Activated CD8-positive, alpha-beta memory T cell treated with anti-CD3 and anti-CD28 coated beads, Interleukin-2, amount 10 ng/mL, durations not matched to agents 7 days and 5 days (primary cell): ENCODE results near the gene NUCB2. TPM values are rescaled to one million over a fixed set of nuclear protein-coding genes. Genes with fewer than 3 reads are reported as not detected.

ENCODE experiments used
- ATAC-seq: fragments of 150-1000 bp; cut with Tn5 transposase; one replicate; pipeline ENCODE4 v1.10.0; 2021; ENCODE audit warnings: moderate library complexity
- CTCF ChIA-PET: fragments of 350-600 bp; sonication (Branson Sonifier 250); formaldehyde crosslinking; loops from one replicate; lab custom pipeline; 2021; ENCODE audit warnings: antibody characterized with exemption; lab: Charles Lee
- DNase-seq: peaks from one replicate; pipeline ENCODE4 v3.0.0-alpha.2; 2020
- H3K27ac Mint-ChIP-seq: one replicate; pipeline ENCODE4 v1.8.0; 2021; ENCODE audit warnings: mild to moderate bottlenecking, mixed read lengths
- H3K27me3 Mint-ChIP-seq: one replicate; pipeline ENCODE4 v1.8.0; 2021; ENCODE audit warnings: mixed read lengths
- H3K36me3 Mint-ChIP-seq: one replicate; pipeline ENCODE4 v1.8.0; 2021; ENCODE audit warnings: mild to moderate bottlenecking, mixed read lengths
- H3K4me1 Mint-ChIP-seq: one replicate; pipeline ENCODE4 v1.8.0; 2021; ENCODE audit warnings: mixed read lengths
- H3K4me3 Mint-ChIP-seq: one replicate; pipeline ENCODE4 v1.8.0; 2021; ENCODE audit warnings: mild to moderate bottlenecking, moderate library complexity, mixed read lengths
- H3K9me3 Mint-ChIP-seq: one replicate; pipeline ENCODE4 v1.8.0; 2022; ENCODE audit warnings: low read depth, mixed read lengths
- total RNA-seq, 2 experiments: library from RNA; stranded (reverse); gene quantifications; one replicate each; pipeline ENCODE4 v1.2.3, GENCODE V29; 2021

The NUCB2 gene
- total RNA-seq, 2 experiments from 2014 or later: 79.4 to 100.0 TPM

GRCh38 chr11:17314232-17314547, 37.7 kb downstream of the NUCB2 start:
- H3K9me3 Mint-ChIP-seq: no peaks in the 10 kb centered on the region
- H3K27ac Mint-ChIP-seq: no peak overlapping the region
- peaks cover 30% of the 10 kb centered on the region for H3K36me3 Mint-ChIP-seq
- no peak overlapping the region for H3K4me3 Mint-ChIP-seq
- CTCF ChIA-PET: interaction anchor here (1.2 kb wide), 1 partner anchor 69 kb away, joined by 3 read pairs; no protein-coding TSS in a partner anchor
- DNase-seq (no peak), ATAC-seq (no peak)
- no peaks in the 10 kb centered on the region for H3K27me3 Mint-ChIP-seq
- H3K4me1 Mint-ChIP-seq: no peaks in the 10 kb centered on the region

- ATAC-seq (peak; percentile 47), DNase-seq (no peak)
- Mint-ChIP-seq H3K36me3 (peaks cover 34% of the 10 kb centered on the region), H3K27me3 (no peaks in the 10 kb centered on the region), H3K27ac (no peak overlapping the region), H3K4me1 (no peaks in the 10 kb centered on the region), H3K4me3 (no peak overlapping the region), H3K9me3 (peaks cover 3% of the 10 kb centered on the region)
- CTCF ChIA-PET: interaction anchor here (1.2 kb wide), 1 partner anchor 69 kb away, joined by 3 read pairs; no protein-coding TSS in a partner anchor
These were observed 38.4 kb downstream of the NUCB2 start for GRCh38 chr11:17314904-17315426.

- no peak overlapping the region for H3K4me3 Mint-ChIP-seq
- H3K27me3 Mint-ChIP-seq: no peaks in the 10 kb centered on the region
- H3K4me1 Mint-ChIP-seq: peaks cover 6% of the 10 kb centered on the region
- H3K27ac Mint-ChIP-seq: no peak overlapping the region
- H3K9me3 Mint-ChIP-seq: peaks cover 6% of the 10 kb centered on the region
- no peak for ATAC-seq
- DNase-seq: no peak
- H3K36me3 Mint-ChIP-seq: peaks cover 43% of the 10 kb centered on the region
- CTCF ChIA-PET: no interaction called here
These were observed 52.4 kb downstream of the NUCB2 start for GRCh38 chr11:17328871-17329494.

GRCh38 chr11:17331669-17332068, 55.1 kb downstream of the NUCB2 start:
- no peak for ATAC-seq
- no peak overlapping the region for H3K27ac Mint-ChIP-seq
- H3K4me1 Mint-ChIP-seq: peaks cover 10% of the 10 kb centered on the region
- CTCF ChIA-PET: no interaction called here
- DNase-seq: no peak
- peaks cover 31% of the 10 kb centered on the region for H3K36me3 Mint-ChIP-seq
- no peak overlapping the region for H3K4me3 Mint-ChIP-seq
- no peaks in the 10 kb centered on the region for H3K27me3 Mint-ChIP-seq
- no peaks in the 10 kb centered on the region for H3K9me3 Mint-ChIP-seq

DNA sequence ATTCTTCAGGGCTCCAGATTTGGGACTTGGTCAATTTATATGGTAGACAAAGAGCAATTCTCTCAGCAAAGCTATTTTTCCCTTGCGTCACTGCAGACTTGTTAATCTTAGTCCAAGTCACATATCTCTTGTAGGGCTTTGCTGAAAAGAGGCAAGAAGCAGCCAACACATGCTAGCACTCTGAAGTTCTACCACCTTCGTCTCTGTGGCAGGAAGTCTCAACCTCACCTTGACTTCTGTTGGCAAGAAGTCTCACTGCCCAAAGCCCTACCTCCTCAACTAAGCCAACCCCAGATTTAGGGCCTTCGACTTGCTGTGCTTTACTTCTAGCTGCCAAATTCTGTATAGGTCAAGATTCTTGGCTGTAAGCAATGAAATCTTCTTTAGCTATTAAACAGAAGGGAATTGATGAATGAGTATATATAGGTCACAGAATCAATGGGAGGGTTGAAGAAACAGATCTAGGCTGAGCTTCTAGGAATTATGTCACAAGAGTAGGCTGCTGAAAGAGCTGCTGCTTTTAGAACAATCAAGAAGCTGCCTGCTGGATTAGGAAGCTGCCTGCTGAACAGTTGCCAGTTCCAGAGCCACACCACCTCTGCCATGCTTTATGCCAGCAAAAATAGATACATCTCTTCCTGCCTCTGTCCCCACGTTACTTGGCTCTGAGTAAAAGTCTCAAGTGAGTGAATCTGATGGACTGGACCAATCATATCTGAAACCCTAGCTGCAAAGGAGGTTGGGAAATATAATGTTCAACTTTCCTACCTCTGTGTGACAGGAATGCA, 57.5 kb downstream of the NUCB2 start:
- Mint-ChIP-seq H3K9me3 (no peaks in the 10 kb centered on the region), H3K4me1 (peaks cover 10% of the 10 kb centered on the region), H3K27ac (no peak overlapping the region), H3K4me3 (no peak overlapping the region), H3K36me3 (peaks cover 24% of the 10 kb centered on the region), H3K27me3 (no peaks in the 10 kb centered on the region)
- CTCF ChIA-PET: interaction anchor here (0.9 to 1.0 kb wide), 2 partner anchors 21 to 104 kb away, joined by 3 read pairs; no protein-coding TSS in a partner anchor
- no peak for ATAC-seq
- no peak for DNase-seq

- Mint-ChIP-seq H3K36me3 (peaks cover 8% of the 10 kb centered on the region), H3K4me1 (no peaks in the 10 kb centered on the region), H3K9me3 (no peaks in the 10 kb centered on the region), H3K27ac (no peak overlapping the region), H3K4me3 (no peak overlapping the region), H3K27me3 (peaks cover 3% of the 10 kb centered on the region)
- no peak for ATAC-seq
- DNase-seq: no peak
- CTCF ChIA-PET: no interaction called here
These were observed 66.7 kb downstream of the NUCB2 start for GRCh38 chr11:17343257-17343656.

DNA sequence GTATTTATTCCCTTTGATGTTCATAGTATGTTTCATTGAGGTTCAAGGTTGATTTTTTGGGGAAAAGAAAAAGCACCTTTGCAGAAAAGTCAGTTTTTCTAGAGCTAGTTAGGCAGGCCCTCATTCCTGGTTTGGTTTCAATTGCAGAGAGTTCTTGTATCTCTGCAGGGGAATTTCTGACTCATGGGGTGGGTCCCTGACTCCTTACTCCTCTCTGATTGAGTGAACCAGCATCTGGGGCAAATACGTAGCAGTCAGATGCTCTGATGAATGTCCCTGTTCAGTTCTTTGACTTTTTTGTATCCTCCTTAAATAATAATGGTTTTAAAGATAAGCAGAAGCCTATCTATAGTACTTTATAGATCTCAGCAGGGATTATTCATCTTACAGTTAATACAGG, 67.4 kb downstream of the NUCB2 start:
- no peak for ATAC-seq

GRCh38 chr11:17347676-17348075, 71.1 kb downstream of the NUCB2 start:
- Mint-ChIP-seq H3K9me3 (no peaks in the 10 kb centered on the region), H3K36me3 (peaks cover 6% of the 10 kb centered on the region), H3K27me3 (peaks cover 20% of the 10 kb centered on the region), H3K27ac (no peak overlapping the region), H3K4me3 (no peak overlapping the region), H3K4me1 (peaks cover 13% of the 10 kb centered on the region)
- no peak for DNase-seq
- ATAC-seq: no peak
- CTCF ChIA-PET: interaction anchor here (1.1 to 1.8 kb wide), 2 partner anchors 14 to 36 kb away, joined by 4 to 5 read pairs; no protein-coding TSS in a partner anchor

More for the DNA sequence above, 67.4 kb downstream of the NUCB2 start:
- Mint-ChIP-seq H3K4me3 (no peak overlapping the region), H3K9me3 (no peaks in the 10 kb centered on the region), H3K27ac (no peak overlapping the region), H3K27me3 (peaks cover 3% of the 10 kb centered on the region), H3K36me3 (peaks cover 8% of the 10 kb centered on the region), H3K4me1 (no peaks in the 10 kb centered on the region)
- DNase-seq: no peak
- CTCF ChIA-PET: no interaction called here

- ATAC-seq (no peak), DNase-seq (no peak)
- peaks cover 4% of the 10 kb centered on the region for H3K36me3 Mint-ChIP-seq
- no peaks in the 10 kb centered on the region for H3K9me3 Mint-ChIP-seq
- H3K4me1 Mint-ChIP-seq: peaks cover 28% of the 10 kb centered on the region
- peak overlapping the region; percentile 91 for H3K4me3 Mint-ChIP-seq
- CTCF ChIA-PET: interaction anchor here (1.1 kb wide), 1 partner anchor 120 kb away, joined by 4 read pairs; no protein-coding TSS in a partner anchor
- H3K27ac Mint-ChIP-seq: no peak overlapping the region
- H3K27me3 Mint-ChIP-seq: peaks cover 32% of the 10 kb centered on the region
These were observed 74.1 kb downstream of the NUCB2 start for GRCh38 chr11:17350455-17351171.

DNA sequence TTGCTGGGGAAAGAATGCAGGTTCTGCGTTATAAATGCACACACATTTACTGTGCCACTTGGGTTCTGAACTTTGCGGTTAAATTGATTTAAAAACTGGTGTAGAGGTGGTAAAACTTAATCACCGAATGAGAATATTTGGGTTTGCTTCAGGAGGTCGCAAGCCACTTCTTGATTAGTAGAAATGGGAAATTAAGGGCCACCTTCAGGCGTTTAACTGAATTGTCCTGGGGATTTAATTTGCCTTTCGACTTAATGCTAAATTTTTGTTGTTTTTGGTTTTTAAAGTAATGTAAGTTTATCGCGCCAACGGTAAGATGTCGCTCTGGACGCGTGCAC, 74.6 kb downstream of the NUCB2 start:
- H3K9me3 Mint-ChIP-seq: no peaks in the 10 kb centered on the region
- H3K36me3 Mint-ChIP-seq: peaks cover 4% of the 10 kb centered on the region
- CTCF ChIA-PET: interaction anchor here (1.1 kb wide), 1 partner anchor 121 kb away, joined by 4 read pairs; no protein-coding TSS in a partner anchor
- H3K27me3 Mint-ChIP-seq: peaks cover 32% of the 10 kb centered on the region
- peaks cover 28% of the 10 kb centered on the region for H3K4me1 Mint-ChIP-seq
- DNase-seq (no peak), ATAC-seq (no peak)
- no peak overlapping the region for H3K27ac Mint-ChIP-seq
- peak overlapping the region; percentile 91 for H3K4me3 Mint-ChIP-seq

GRCh38 chr11:17351510-17352176, 75.1 kb downstream of the NUCB2 start, which contains the start of gene NCR3LG1:
NCR3LG1 (plus strand) TSS chr11:17351800; CDS start chr11:17351970, 170 bp downstream.
- H3K27ac Mint-ChIP-seq: no peak within 1 kb of the TSS
- peak; percentile 57 for DNase-seq
- H3K27me3 Mint-ChIP-seq: peaks cover 32% of the 10 kb centered on the region
- peaks cover 28% of the 10 kb centered on the region for H3K4me1 Mint-ChIP-seq
- H3K9me3 Mint-ChIP-seq: no peaks in the 10 kb centered on the region
- H3K4me3 Mint-ChIP-seq: peak within 1 kb of the TSS; percentile 91
- ATAC-seq: peak; percentile 52
- H3K36me3 Mint-ChIP-seq: peaks cover 4% of the 10 kb centered on the region
- CTCF ChIA-PET: interaction anchor here (0.7 kb wide), 1 partner anchor 52 kb away, joined by 4 read pairs; no protein-coding TSS in a partner anchor

GRCh38 chr11:17352950-17353820, 76.6 kb downstream of the NUCB2 start:
- Mint-ChIP-seq H3K4me1 (peaks cover 28% of the 10 kb centered on the region), H3K27ac (peak overlapping the region; percentile 20), H3K4me3 (peak overlapping the region; percentile 91), H3K9me3 (no peaks in the 10 kb centered on the region), H3K36me3 (peaks cover 4% of the 10 kb centered on the region), H3K27me3 (peaks cover 30% of the 10 kb centered on the region)
- DNase-seq: peak; percentile 65
- peak; percentile 70 for ATAC-seq
- CTCF ChIA-PET: interaction anchor here (0.9 to 2.8 kb wide), 7 partner anchors 26 to 123 kb away, joined by 3 to 13 read pairs (median 8); partner anchors contain the start of gene NUCB2
